Measurements from ENCODE around the gene SPATS1. TPM values are rescaled to one million over a fixed set of nuclear protein-coding genes. Genes with fewer than 3 reads are reported as not detected.

SPATS1 gene
- total and polyA plus RNA-seq, 2 of the 4 experiments (the other 2 are of a cell fraction), result not detected

DNA sequence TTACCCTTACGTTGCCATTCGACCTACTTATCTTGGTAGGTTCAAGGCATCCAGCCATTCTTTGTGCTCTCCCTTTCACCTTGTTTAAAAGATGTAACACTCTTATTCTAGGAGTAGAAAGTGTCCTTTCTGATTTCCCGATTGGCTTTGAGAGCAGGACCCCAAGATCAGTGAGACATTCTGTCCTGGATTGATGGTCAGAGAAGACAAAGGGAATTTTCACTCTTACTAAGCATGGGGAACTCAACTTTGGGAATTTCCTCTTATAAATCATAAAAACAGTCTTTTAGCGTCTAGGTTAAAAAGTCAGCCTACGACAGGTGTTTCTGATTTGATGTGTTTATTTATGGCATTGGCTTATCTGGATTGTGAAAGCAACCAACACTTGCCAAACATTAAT is 26.5 kb upstream of the SPATS1 start:
- Histone ChIP-seq H3K9me3 (ENCODE audit: control insufficient read depth, insufficient read depth, low read length) (no peaks in the 10 kb centered on the region), H4K8ac (ENCODE audit: low read depth in 2 of 2, low read length in 2 of 2) (no peak overlapping the region), H3K4me3 (ENCODE audit: insufficient read depth, low read depth, low read length) (no peak overlapping the region), H3K4me1 (ENCODE audit: control insufficient read depth, insufficient read depth, low read length) (peaks cover 5% of the 10 kb centered on the region), H2BK20ac (ENCODE audit: low read depth, low read length) (no peak overlapping the region), H3K9me1 (ENCODE audit: insufficient read depth, low read length) (peaks cover 7% of the 10 kb centered on the region), H3K4ac (ENCODE audit: low read depth, low read length) (no peak overlapping the region), H2BK120ac (ENCODE audit: low read depth, low read length) (no peak overlapping the region), H3K14ac (replicated peaks; ENCODE audit: low read depth, low read length) (no peak overlapping the region), H2BK15ac (ENCODE audit: low read depth, low read length) (no peak overlapping the region), H3K79me1 (ENCODE audit: low read depth in 1 of 2, low read length in 2 of 2) (peaks cover 16 to 21% of the 10 kb centered on the region in 2 experiments), H3K27ac (ENCODE audit: insufficient read depth, low read length) (no peak overlapping the region), H2AFZ (replicated peaks; ENCODE audit: low read length, poor library complexity) (no peak overlapping the region), H3K27me3 (ENCODE audit: control insufficient read depth, insufficient read depth, low read length) (peaks cover 27% of the 10 kb centered on the region), H2AK9ac (replicated peaks; ENCODE audit: low read depth, low read length, poor library complexity) (no peak overlapping the region), H3K18ac (ENCODE audit: low read depth, low read length) (no peak overlapping the region), H3K56ac (ENCODE audit: extremely low read depth, insufficient read depth, low read length) (no peak overlapping the region), H4K91ac (ENCODE audit: insufficient read depth, low read depth, low read length) (no peak overlapping the region), H3K23ac (ENCODE audit: low read depth, low read length) (no peak overlapping the region), H2AK5ac (ENCODE audit: low read depth, low read length) (no peak overlapping the region), H3K36me3 (ENCODE audit: control insufficient read depth, insufficient read depth, low read length) (peaks cover 5% of the 10 kb centered on the region), H2BK5ac (ENCODE audit: low read depth, low read length, poor library complexity, severe bottlenecking) (no peak overlapping the region), H4K5ac (ENCODE audit: low read depth, low read length) (no peak overlapping the region), H4K20me1 (ENCODE audit: insufficient read depth, low read length) (no peaks in the 10 kb centered on the region), H3K9ac (ENCODE audit: low read depth, low read length) (no peak overlapping the region), H3K4me2 (ENCODE audit: low read depth, low read length) (no peak overlapping the region)
- ATAC-seq (ENCODE audit: low read depth), result no peak
- CTCF ChIA-PET, result no interaction called here
- no peak for TF ChIP-seq RCOR1 (IDR thresholded peaks at IDR 0.05; ENCODE audit: insufficient replicate concordance, low read length)
- no peak for TF ChIP-seq SMC3 (IDR thresholded peaks at IDR 0.05; ENCODE audit: low read depth, low read length)
- TF ChIP-seq BHLHE40 (IDR thresholded peaks at IDR 0.05; ENCODE audit: low read depth, low read length), result no peak
- no peak for TF ChIP-seq FOS (IDR thresholded peaks at IDR 0.05; ENCODE audit: low read depth, low read length)
- in situ Hi-C loops (cut with MboI; ENCODE audit: low sequenced_read_pairs) (no loop called here), dilution Hi-C loops (cut with HindIII; ENCODE audit: low sequenced_read_pairs, unreplicated experiment) (no loop called here), intact Hi-C loops (cut with micrococcal nuclease) (no loop called here)
- POLR2A ChIA-PET (ENCODE audit: unreplicated experiment), result no interaction called here
- BruUV-seq (replicated peaks), result no TSS peak
- no CpG with 5 or more reads among the region's 5 CpGs for WGBS, 2 experiments (ENCODE audit: extremely low coverage in 2 of 2, insufficient read length in 1 of 2)
- DNase-seq, result no peak
